H1 (cell line): ENCODE data around the gene CNOT6L. TPM values are rescaled to one million over a fixed set of nuclear protein-coding genes. Genes with fewer than 3 reads are reported as not detected.

Experiments
- CEBPB ChIP-seq: IDR thresholded peaks from 2 replicates; pipeline ENCODE4 v1.6.1; 2012; ENCODE audit warnings: low read depth, low read length
- CREB1 ChIP-seq: IDR thresholded peaks from 2 replicates; pipeline ENCODE4 v1.6.1; 2012; ENCODE audit warnings: inconsistent platforms
- EZH2 ChIP-seq: fragments of 200-600 bp; sonication (generic); IDR thresholded peaks from 2 replicates; pipeline ENCODE4 v1.7.1; 2012; ENCODE audit warnings: low read depth, mild to moderate bottlenecking, moderate library complexity, low read length, inconsistent platforms; ENCODE audit not compliant: severe bottlenecking
- SIN3A ChIP-seq, 2 experiments: IDR thresholded peaks in 1 of 2; conservative IDR thresholded peaks in 1 of 2; 2 replicates each; pipeline ENCODE4 v1.6.1; 2011 to 2012; ENCODE audit warnings: low read length in 2 of 2, improper control_type of control experiment in 1 of 2, low read depth in 1 of 2, mild to moderate bottlenecking in 1 of 2
- SIRT6 ChIP-seq: IDR thresholded peaks from one replicate; pipeline ENCODE4 v1.7.1; 2012; ENCODE audit warnings: low read length, inconsistent platforms
- polyA plus RNA-seq, 7 experiments: library from polyadenylated mRNA; depleted of rRNA in 3 of 7; stranded (reverse) in 5 of 7; unstranded in 2 of 7; fragments of >200 nt in 5 of 7; fragments of 200-250 nt in 2 of 7; gene quantifications; 1 replicate in 5 of 7; 2 replicates in 1 of 7; 4 replicates in 1 of 7; pipeline versions ENCODE4 v1.2.1 to v1.2.3, GENCODE V29; 2011 to 2013; ENCODE audit warnings: missing spikeins in 2 of 7, mixed read lengths in 2 of 7
- total RNA-seq: library from RNA; stranded (reverse); fragmentation: NEBNext Ultra II Directional; extraction: Animal tissue kit (Norgen Biotek cat#: 25700); gene quantifications from 2 replicates; pipeline ENCODE4 v1.2.1, GENCODE V29; 2021
- TF ChIP-seq, protein P1 (sequence below): fragments of 300-600 bp; sonication (generic); IDR thresholded peaks from 2 replicates; pipeline ENCODE4 v1.7.1; 2012; ENCODE audit warnings: low read length, moderate library complexity, mild to moderate bottlenecking, inconsistent platforms; ENCODE audit not compliant: insufficient replicate concordance

CNOT6L gene
- total and polyA plus RNA-seq, 2 of the 8 experiments (the other 6 are each of a cell fraction or from before 2014, with no cell fraction given): 2.0 to 22.4 TPM

DNA sequence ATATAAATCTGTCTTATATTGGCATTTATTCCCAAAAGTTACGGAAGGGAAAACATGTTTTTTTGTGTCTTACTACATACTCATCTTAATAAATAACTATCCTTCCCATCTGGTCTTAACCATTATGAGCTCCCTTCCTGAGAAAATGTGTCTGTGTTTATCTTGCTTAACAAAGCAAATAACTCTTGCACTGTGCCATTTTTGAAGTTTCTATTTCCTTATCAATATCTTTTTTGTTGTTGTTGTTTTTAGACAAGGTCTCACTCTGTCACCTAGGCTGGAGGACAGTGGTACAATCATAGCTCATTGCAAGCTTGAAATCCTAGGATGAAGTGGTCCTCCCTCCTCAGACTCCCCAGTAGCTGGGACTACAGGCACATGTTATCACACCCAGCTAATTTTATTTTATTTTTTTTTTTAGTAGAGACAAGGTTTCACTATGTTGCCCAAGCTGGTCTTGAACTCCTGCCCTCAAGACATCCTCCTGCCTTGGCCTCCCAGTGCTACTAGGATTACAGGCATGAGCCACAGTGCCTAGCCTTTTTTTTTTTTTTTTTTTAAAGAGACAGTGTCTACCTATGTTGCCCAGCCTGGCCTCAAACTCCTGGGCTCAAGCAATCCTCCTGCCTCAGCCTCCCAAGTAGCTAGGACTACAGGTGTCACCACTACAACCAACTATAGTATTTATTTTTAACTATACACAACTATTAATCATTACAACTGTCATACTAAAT is 36.9 kb downstream of the CNOT6L start (continued):
- TF ChIP-seq, protein P1, sequence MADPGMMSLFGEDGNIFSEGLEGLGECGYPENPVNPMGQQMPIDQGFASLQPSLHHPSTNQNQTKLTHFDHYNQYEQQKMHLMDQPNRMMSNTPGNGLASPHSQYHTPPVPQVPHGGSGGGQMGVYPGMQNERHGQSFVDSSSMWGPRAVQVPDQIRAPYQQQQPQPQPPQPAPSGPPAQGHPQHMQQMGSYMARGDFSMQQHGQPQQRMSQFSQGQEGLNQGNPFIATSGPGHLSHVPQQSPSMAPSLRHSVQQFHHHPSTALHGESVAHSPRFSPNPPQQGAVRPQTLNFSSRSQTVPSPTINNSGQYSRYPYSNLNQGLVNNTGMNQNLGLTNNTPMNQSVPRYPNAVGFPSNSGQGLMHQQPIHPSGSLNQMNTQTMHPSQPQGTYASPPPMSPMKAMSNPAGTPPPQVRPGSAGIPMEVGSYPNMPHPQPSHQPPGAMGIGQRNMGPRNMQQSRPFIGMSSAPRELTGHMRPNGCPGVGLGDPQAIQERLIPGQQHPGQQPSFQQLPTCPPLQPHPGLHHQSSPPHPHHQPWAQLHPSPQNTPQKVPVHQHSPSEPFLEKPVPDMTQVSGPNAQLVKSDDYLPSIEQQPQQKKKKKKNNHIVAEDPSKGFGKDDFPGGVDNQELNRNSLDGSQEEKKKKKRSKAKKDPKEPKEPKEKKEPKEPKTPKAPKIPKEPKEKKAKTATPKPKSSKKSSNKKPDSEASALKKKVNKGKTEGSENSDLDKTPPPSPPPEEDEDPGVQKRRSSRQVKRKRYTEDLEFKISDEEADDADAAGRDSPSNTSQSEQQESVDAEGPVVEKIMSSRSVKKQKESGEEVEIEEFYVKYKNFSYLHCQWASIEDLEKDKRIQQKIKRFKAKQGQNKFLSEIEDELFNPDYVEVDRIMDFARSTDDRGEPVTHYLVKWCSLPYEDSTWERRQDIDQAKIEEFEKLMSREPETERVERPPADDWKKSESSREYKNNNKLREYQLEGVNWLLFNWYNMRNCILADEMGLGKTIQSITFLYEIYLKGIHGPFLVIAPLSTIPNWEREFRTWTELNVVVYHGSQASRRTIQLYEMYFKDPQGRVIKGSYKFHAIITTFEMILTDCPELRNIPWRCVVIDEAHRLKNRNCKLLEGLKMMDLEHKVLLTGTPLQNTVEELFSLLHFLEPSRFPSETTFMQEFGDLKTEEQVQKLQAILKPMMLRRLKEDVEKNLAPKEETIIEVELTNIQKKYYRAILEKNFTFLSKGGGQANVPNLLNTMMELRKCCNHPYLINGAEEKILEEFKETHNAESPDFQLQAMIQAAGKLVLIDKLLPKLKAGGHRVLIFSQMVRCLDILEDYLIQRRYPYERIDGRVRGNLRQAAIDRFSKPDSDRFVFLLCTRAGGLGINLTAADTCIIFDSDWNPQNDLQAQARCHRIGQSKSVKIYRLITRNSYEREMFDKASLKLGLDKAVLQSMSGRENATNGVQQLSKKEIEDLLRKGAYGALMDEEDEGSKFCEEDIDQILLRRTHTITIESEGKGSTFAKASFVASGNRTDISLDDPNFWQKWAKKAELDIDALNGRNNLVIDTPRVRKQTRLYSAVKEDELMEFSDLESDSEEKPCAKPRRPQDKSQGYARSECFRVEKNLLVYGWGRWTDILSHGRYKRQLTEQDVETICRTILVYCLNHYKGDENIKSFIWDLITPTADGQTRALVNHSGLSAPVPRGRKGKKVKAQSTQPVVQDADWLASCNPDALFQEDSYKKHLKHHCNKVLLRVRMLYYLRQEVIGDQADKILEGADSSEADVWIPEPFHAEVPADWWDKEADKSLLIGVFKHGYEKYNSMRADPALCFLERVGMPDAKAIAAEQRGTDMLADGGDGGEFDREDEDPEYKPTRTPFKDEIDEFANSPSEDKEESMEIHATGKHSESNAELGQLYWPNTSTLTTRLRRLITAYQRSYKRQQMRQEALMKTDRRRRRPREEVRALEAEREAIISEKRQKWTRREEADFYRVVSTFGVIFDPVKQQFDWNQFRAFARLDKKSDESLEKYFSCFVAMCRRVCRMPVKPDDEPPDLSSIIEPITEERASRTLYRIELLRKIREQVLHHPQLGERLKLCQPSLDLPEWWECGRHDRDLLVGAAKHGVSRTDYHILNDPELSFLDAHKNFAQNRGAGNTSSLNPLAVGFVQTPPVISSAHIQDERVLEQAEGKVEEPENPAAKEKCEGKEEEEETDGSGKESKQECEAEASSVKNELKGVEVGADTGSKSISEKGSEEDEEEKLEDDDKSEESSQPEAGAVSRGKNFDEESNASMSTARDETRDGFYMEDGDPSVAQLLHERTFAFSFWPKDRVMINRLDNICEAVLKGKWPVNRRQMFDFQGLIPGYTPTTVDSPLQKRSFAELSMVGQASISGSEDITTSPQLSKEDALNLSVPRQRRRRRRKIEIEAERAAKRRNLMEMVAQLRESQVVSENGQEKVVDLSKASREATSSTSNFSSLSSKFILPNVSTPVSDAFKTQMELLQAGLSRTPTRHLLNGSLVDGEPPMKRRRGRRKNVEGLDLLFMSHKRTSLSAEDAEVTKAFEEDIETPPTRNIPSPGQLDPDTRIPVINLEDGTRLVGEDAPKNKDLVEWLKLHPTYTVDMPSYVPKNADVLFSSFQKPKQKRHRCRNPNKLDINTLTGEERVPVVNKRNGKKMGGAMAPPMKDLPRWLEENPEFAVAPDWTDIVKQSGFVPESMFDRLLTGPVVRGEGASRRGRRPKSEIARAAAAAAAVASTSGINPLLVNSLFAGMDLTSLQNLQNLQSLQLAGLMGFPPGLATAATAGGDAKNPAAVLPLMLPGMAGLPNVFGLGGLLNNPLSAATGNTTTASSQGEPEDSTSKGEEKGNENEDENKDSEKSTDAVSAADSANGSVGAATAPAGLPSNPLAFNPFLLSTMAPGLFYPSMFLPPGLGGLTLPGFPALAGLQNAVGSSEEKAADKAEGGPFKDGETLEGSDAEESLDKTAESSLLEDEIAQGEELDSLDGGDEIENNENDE: no peak
- no peak for TF ChIP-seq CREB1
- TF ChIP-seq SIRT6: no peak
- TF ChIP-seq SIN3A (conservative IDR thresholded peaks at IDR 0.05 in 1 of 2, IDR thresholded peaks at IDR 0.05 in 1 of 2; ENCODE audit: low read depth in 1 of 2, low read length in 2 of 2): no peak
- no peak for TF ChIP-seq CEBPB
- TF ChIP-seq EZH2: no peak
